Measurements from ENCODE around the gene DECR2. TPM values are rescaled to one million over a fixed set of nuclear protein-coding genes. Genes with fewer than 3 reads are reported as not detected.

Gene DECR2
- total and polyA plus RNA-seq, 2 of the 13 experiments (the other 11 are each of a cell fraction or from before 2014, with no cell fraction given): 36.3 to 44.6 TPM

GRCh38 chr16:361872-362701, 39.6 kb upstream of the DECR2 start (continued):
- TF ChIP-seq ZNF512B (CRISPR knock-in tag; IDR thresholded peaks at IDR 0.05; ENCODE audit: borderline replicate concordance) (peak; percentile 52; the same call in 1 of the 2 replicates), MAZ (IDR thresholded peaks at IDR 0.05; ENCODE audit: borderline replicate concordance, low read depth, low read length) (peak; percentile 49; the same call in 1 of the 2 replicates), MAZ (CRISPR knock-in tag; IDR thresholded peaks at IDR 0.05; ENCODE audit: low read depth) (peak; percentile 65), SSRP1 (CRISPR knock-in tag; IDR thresholded peaks at IDR 0.05) (no peak), ZNF326 (CRISPR knock-in tag; IDR thresholded peaks at IDR 0.05; ENCODE audit: borderline replicate concordance) (no peak), ZNF746 (CRISPR knock-in tag; IDR thresholded peaks at IDR 0.05) (peak; percentile 40; the same call in 1 of the 2 replicates), ZBED4 (CRISPR knock-in tag; IDR thresholded peaks at IDR 0.05; ENCODE audit: borderline replicate concordance) (no peak; the same call in 1 of the 2 replicates), SCMH1 (CRISPR knock-in tag; IDR thresholded peaks at IDR 0.05; ENCODE audit: borderline replicate concordance) (no peak), ZNF552 (CRISPR knock-in tag; IDR thresholded peaks at IDR 0.05; ENCODE audit: borderline replicate concordance) (no peak; the same call in 1 of the 2 replicates), ZBTB44 (CRISPR knock-in tag; IDR thresholded peaks at IDR 0.05) (no peak), SAFB2 (CRISPR knock-in tag; IDR thresholded peaks at IDR 0.05; ENCODE audit: borderline replicate concordance, low read depth) (no peak; the same call in 1 of the 2 replicates), ELK4 (CRISPR knock-in tag; IDR thresholded peaks at IDR 0.05; ENCODE audit: borderline replicate concordance) (no peak), GTF3A (CRISPR knock-in tag; conservative IDR thresholded peaks at IDR 0.05) (0 out of 2 replicates have a peak, but pooled peaks have one; percentile 20), SOX5 (CRISPR knock-in tag; IDR thresholded peaks at IDR 0.05; ENCODE audit: borderline replicate concordance) (peak; percentile 50), CBX5 (CRISPR knock-in tag; IDR thresholded peaks at IDR 0.05; ENCODE audit: borderline replicate concordance) (peak; percentile 70), SMAD3 (CRISPR knock-in tag; IDR thresholded peaks at IDR 0.05) (no peak)
- TF ChIP-seq, protein P1, sequence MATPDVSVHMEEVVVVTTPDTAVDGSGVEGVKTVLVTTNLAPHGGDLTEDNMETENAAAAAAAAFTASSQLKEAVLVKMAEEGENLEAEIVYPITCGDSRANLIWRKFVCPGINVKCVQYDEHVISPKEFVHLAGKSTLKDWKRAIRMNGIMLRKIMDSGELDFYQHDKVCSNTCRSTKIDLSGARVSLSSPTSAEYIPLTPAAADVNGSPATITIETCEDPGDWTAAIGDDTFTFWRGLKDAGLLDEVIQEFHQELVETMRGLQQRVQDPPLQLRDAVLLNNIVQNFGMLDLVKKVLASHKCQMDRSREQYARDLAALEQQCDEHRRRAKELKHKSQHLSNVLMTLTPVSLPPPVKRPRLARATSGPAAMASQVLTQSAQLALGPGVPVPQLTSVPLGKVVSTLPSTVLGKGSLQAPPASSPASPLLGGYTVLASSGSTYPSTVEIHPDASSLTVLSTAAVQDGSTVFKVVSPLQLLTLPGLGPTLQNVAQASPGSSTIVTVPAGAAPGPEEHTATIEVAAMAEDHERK (CRISPR knock-in tag; IDR thresholded peaks at IDR 0.05; ENCODE audit: low read depth): no peak

All from HepG2 (cell line).